ENCODE results near the gene FLNB.
"Not testable (repeated sequence)": the region's sequence is repeated elsewhere in the genome, so short reads cannot be mapped to it uniquely, and the experiment has no call there.

Gene FLNB

DNA sequence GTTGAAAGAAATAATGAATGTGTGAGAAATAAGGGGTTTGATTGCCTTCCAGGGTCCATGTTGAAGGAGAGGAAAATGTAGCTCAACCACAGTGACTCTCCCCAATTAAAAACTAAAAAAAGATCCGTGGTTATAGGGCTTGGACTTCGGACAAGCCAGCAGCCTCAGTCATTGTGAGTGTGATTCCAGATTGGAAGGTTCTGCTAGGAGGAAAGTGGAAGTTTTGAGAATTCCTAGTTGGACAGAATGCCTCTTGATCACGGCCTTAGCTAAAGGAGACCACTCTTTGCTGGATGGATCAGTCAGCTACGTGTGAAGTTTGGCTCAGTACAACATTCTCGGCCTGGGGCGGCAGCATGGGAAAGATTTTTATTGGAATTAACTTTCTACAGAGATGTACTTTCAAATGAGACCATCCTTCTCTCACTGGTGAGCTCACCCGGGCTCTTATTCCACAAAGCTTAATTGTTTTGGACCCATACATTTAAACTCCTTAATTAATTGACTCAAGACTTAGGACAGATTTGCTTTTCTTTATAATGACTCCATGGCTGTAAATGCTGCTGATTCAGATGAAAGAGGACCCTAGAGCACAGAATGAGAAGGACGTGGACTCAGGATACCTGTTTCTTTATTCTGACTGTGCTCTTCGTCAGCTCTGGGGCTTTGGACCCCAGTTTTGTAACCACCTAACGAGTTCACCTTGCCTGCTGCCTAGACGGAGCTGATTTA, 27.5 kb downstream of the FLNB start:
- no peak for DNase-seq

GRCh38 chr3:58036293-58037032, 28.2 kb downstream of the FLNB start:
- no peak for DNase-seq

- DNase-seq: no peak
These were observed 29.1 kb downstream of the FLNB start for GRCh38 chr3:58037141-58037910.

GRCh38 chr3:58038675-58039292, 30.6 kb downstream of the FLNB start:
- DNase-seq: no peak

DNA sequence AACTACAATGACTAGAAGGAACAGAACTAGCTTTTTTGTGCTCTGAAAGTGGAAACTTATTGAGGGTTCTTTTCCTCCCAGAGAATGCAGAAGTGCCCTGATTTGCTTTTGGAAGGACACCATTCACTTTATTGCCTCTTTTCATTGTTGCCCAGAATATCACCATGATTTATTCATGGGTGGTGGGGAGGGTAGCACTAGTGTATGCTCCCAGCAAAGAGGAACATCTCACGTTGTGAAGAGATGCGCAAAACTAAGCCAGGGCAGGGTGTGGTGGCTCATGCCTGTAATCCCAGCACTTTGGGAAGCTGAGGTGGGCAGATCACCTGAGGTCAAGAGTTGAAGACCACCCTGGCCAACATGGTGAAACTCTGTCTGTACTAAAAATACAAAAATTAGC, 31.4 kb downstream of the FLNB start:
- DNase-seq: no peak

GRCh38 chr3:58041182-58041825, 33.1 kb downstream of the FLNB start:
- DNase-seq: no peak

- DNase-seq: no peak
These were observed 33.7 kb downstream of the FLNB start for GRCh38 chr3:58041826-58042324.

DNA sequence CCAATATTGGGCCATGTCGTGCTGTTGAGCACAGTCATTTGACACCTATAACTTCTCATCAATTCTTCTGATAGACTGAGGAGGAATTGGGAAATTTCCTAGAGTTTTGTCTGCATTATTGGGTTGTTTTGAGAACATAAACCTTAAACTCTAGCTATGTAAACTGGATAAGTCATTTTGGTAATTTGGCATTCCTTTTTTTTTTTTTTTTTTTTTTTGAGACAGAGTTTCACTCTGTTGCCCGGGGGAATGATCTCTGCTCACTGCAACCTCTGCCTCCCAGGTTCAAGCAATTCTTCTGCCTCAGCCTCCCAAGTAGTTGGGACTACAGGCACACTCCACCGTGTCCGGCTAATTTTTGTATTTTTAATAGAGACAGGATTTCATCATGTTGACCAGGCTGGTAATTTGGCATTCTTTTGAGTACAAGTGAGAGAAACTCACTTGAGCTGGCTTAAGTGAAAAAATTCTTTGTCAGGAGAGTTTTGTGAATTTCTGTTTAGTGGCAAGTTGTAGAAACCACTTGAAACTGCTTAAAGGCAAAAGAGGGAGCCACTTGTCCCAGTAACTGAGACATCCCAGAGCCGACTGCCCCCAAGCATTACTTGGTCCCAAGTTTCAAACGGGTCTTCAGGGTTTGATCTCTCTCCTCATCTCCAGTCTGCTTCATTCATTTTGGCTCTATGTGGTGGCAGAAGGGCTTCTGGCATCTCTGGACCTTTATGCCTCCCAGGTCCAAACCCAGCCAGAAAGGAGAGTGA, 34.9 kb downstream of the FLNB start:
- DNase-seq: no peak

DNA sequence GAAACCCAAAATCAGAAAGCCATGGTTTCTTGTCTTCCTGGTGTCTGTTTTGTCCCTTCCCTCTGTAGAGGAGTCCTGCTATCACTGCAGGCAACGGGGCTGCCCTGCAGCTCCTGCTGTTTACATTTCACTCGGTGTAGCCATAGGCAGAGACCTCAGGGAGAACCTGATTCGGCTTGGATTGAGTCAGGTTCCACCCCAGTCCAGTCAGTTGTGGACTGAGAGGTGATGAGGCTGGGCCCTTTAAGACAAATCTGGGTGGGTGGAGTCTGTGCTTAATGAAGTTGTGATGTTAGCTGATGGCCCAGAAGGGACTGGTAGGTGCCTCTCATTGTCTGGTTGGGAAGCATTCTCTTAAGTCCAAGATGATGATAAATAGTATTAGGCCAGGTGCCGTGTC, 35.7 kb downstream of the FLNB start:
- DNase-seq: no peak

DNA sequence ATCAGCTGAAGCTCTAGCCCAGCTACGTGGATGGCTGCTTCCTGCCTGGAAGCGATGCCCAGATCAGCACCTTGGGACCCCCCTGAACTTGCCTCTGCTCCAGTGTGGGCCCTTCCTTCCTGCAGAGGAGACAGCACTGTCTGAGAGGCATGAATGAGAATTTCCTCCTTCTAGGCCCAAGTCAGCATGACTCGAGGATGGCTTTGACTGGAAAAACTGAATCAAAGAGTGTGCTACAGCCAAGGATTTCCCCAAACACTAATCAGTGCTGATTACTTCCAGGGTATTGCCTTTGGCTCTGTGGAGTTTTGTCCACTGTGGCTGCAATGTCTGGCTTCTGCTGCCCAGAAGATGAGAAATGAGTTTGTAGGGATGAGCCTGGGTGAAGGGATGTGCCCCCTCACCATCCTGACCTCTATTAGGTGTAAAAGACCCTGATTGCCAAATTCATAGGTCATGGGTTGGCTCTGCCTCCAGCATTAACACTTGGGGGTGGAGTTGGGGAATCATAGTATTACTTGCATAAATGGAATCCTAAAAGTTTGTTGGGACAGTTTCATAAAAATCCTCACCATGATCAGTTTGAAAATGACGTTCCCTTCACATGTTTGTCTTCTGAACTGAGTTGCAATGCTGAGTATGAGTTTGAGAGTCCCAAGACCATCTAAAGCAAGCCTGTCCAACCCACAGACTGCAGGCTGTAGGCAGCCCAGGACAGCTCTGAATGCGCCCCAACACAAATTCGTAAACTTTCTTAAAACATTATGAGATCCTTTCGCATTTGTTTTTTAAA, 36.7 kb downstream of the FLNB start:
- no peak for DNase-seq

DNA sequence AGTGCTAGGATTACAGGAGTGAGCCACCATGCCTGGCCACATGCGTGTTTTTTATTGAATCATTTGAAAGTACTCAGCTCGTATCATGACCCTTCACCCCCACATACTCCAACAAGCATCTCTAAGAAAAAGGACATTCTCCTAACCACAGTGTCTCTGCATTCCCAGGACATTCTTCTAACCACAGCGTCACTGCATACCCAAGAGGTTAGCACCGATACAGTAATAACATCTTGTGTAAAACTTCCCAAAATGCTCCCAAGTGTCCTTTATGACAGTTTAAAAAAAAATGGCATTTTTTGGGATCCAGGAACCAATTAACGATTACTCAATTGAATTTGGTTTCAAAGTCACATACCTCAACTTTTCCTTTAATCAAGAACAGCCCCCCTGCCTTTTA, 39.6 kb downstream of the FLNB start:
- DNase-seq: no peak

GRCh38 chr3:58048301-58048700, 40.1 kb downstream of the FLNB start:
- DNase-seq: no peak

- DNase-seq: no peak
These were observed 41.0 kb downstream of the FLNB start for GRCh38 chr3:58049143-58049785.

- DNase-seq: no peak
These were observed 43.0 kb downstream of the FLNB start for GRCh38 chr3:58051196-58051595.

DNA sequence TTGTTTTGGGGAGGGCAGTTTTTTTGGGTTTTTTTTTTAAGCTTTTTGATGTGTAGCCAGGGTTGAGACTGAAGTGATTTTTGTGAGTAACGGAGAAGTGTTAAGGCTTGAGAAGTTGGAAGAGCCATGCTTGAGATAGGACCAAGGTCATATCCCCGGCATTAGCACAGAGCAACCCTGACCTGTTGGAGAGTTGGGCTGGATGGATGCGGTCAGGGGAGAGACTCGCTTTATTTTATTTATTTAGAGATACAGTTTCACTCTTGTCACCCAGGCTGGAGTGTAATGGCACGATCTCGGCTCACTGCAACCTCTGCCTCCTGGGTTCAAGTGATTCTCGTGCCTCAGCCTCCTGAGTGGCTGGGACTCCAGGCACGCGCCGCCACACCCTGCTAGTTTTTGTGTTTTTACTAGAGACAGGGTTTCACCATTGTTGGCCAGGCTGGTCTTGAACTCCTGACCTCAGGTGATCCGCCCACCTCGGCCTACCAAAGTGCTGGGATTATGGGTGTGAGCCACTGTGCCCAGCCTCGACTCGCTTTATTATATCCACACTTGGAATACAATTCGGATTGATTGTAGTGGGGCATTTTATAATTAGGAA, 43.5 kb downstream of the FLNB start:
- DNase-seq: not testable (repeated sequence)

GRCh38 chr3:58052373-58053273, 44.4 kb downstream of the FLNB start:
- no peak for DNase-seq

DNA sequence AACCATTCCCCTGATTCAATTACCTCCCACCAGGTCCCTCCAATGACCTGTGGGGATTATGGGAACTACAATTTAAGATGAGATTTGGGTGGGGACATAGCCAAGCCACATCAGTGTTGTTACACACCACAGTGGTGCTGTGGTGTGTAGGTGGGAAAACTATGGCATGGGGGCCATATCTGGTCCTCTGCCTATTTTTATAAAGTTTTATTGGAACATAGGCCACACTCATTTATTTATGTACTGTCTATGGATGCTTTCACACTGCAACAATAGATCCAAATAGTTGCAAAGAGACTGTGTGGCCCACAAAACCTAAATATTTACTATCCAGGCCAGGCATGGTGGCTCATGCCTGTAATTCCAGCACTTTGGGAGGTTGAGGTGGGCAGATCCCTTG, 46.4 kb downstream of the FLNB start:
- no peak for DNase-seq

GRCh38 chr3:58055314-58055713, 47.1 kb downstream of the FLNB start:
- DNase-seq: no peak

- DNase-seq: not testable (repeated sequence)
These were observed 47.7 kb downstream of the FLNB start for GRCh38 chr3:58055891-58056290.
